Trophoblast cell (in vitro differentiated cells and primary cell): ENCODE results near the gene TTC32.
"Not testable (repeated sequence)": the region's sequence is repeated elsewhere in the genome, so short reads cannot be mapped to it uniquely, and the experiment has no call there.

ENCODE experiments used
- DNase-seq, 2 donors: peaks; one replicate each; pipeline ENCODE4 v3.0.0-alpha.2; 2016
- H2AFZ ChIP-seq: 2 replicates; pipeline ENCODE4 v1.6.1; 2013; ENCODE audit warnings: low read length, moderate library complexity, mild to moderate bottlenecking; ENCODE audit not compliant: insufficient read depth, poor library complexity
- H2AK5ac ChIP-seq: 2 replicates; pipeline ENCODE4 v1.6.1; 2013; ENCODE audit warnings: mild to moderate bottlenecking, low read length
- H2BK120ac ChIP-seq: 2 replicates; pipeline ENCODE4 v1.6.1; 2013; ENCODE audit warnings: low read length, mild to moderate bottlenecking, moderate library complexity; ENCODE audit not compliant: insufficient read depth, poor library complexity
- H2BK12ac ChIP-seq: 2 replicates; pipeline ENCODE4 v1.6.1; 2013; ENCODE audit warnings: mild to moderate bottlenecking, low read length, moderate library complexity
- H2BK5ac ChIP-seq: 2 replicates; pipeline ENCODE4 v1.6.1; 2013; ENCODE audit warnings: low read length, low read depth, moderate library complexity, mild to moderate bottlenecking; ENCODE audit not compliant: poor library complexity
- H3K14ac ChIP-seq: 2 replicates; pipeline ENCODE4 v1.6.1; 2013; ENCODE audit warnings: mild to moderate bottlenecking, low read length
- H3K18ac ChIP-seq: 2 replicates; pipeline ENCODE4 v1.6.1; 2013; ENCODE audit warnings: mild to moderate bottlenecking, low read length
- H3K23ac ChIP-seq: 2 replicates; pipeline ENCODE4 v1.6.1; 2013; ENCODE audit warnings: low read length
- H3K27ac ChIP-seq: 2 replicates; pipeline ENCODE4 v1.5.1; 2013; ENCODE audit warnings: low read depth, mild to moderate bottlenecking, inconsistent platforms, low read length, moderate library complexity
- H3K27me3 ChIP-seq: 2 replicates; pipeline ENCODE4 v1.6.1; 2013; ENCODE audit warnings: inconsistent platforms, mild to moderate bottlenecking, low read length, moderate library complexity; ENCODE audit not compliant: insufficient read depth
- H3K36me3 ChIP-seq, 2 experiments: 1 replicate in 1 of 2; 2 replicates in 1 of 2; pipeline ENCODE4 v1.6.1; 2013; ENCODE audit warnings: low read length in 2 of 2, mild to moderate bottlenecking in 2 of 2, moderate library complexity in 1 of 2; ENCODE audit not compliant: insufficient read depth in 2 of 2, control insufficient read depth in 1 of 2
- H3K4ac ChIP-seq: 2 replicates; pipeline ENCODE4 v1.6.1; 2013; ENCODE audit warnings: low read depth, mild to moderate bottlenecking, low read length, moderate library complexity
- H3K4me1 ChIP-seq, 2 experiments: 1 replicate in 1 of 2; 2 replicates in 1 of 2; pipeline ENCODE4 v1.6.1; 2013; ENCODE audit warnings: low read length in 2 of 2, mild to moderate bottlenecking in 2 of 2, moderate library complexity in 1 of 2; ENCODE audit not compliant: insufficient read depth in 2 of 2, control insufficient read depth in 1 of 2
- H3K4me2 ChIP-seq: 2 replicates; pipeline ENCODE4 v1.6.1; 2013; ENCODE audit warnings: inconsistent platforms, mild to moderate bottlenecking, low read length, moderate library complexity
- H3K4me3 ChIP-seq: 2 replicates; pipeline ENCODE4 v1.5.1; 2013; ENCODE audit warnings: mild to moderate bottlenecking, low read depth, low read length, inconsistent platforms
- H3K79me1 ChIP-seq: one replicate; pipeline ENCODE4 v1.6.1; 2013; ENCODE audit warnings: low read length
- H3K79me2 ChIP-seq: 2 replicates; pipeline ENCODE4 v1.6.1; 2013; ENCODE audit warnings: low read length, mild to moderate bottlenecking; ENCODE audit not compliant: control insufficient read depth, insufficient read depth, poor library complexity
- H3K9ac ChIP-seq: 2 replicates; pipeline ENCODE4 v1.6.1; 2013; ENCODE audit warnings: mild to moderate bottlenecking, low read length
- H3K9me3 ChIP-seq: 2 replicates; pipeline ENCODE4 v1.6.1; 2013; ENCODE audit warnings: low read depth, mild to moderate bottlenecking, control low read depth, inconsistent platforms, low read length; ENCODE audit not compliant: insufficient read depth
- H4K12ac ChIP-seq: 2 replicates; pipeline ENCODE4 v1.6.1; 2013; ENCODE audit warnings: low read depth, mild to moderate bottlenecking, low read length, moderate library complexity
- H4K8ac ChIP-seq: 2 replicates; pipeline ENCODE4 v1.6.1; 2013; ENCODE audit warnings: low read depth, mild to moderate bottlenecking, low read length, moderate library complexity
- H4K91ac ChIP-seq: one replicate; pipeline ENCODE4 v1.6.1; 2013; ENCODE audit warnings: low read depth, mild to moderate bottlenecking, low read length, moderate library complexity
- WGBS: extraction: QIAGEN DNeasy Blood & Tissue Kit; methylation state at CpG from one replicate; pipeline ENCODE4 v1.1.7; 2013; ENCODE audit warnings: missing lambda C conversion rate; ENCODE audit not compliant: insufficient read length, insufficient coverage; ENCODE audit errors: extremely low coverage; 5-methylcytosine and 5-hydroxymethylcytosine counted together

Gene TTC32

DNA sequence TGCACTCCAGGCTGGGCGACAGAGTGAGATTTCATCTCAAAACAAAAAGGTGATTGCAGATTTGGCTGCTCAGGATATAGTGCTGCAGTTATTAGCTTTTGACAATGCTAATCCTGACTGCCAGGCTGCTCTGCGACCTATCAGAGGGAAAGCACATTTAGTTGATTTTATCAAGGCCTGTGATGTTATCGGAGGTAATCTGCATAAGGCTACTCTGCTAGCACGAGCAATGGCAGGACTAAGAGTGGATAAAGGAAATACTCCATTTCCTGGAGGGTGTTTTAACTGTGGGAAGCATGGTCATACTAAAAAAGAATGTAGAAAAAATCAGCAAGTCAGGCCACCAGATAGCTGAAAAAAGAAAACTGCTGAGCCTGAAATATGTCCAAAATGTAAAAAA, 22.7 kb upstream of the TTC32 start:
- H3K4ac ChIP-seq, H3K79me1 ChIP-seq, H2BK5ac ChIP-seq, H3K4me1 ChIP-seq, H2BK120ac ChIP-seq, H3K9me3 ChIP-seq, H3K18ac ChIP-seq, H3K23ac ChIP-seq, H4K8ac ChIP-seq, H3K27ac ChIP-seq, DNase-seq, H3K27me3 ChIP-seq, H2AK5ac ChIP-seq, H3K9ac ChIP-seq, H3K4me3 ChIP-seq, H4K12ac ChIP-seq, H2AFZ ChIP-seq, H2BK12ac ChIP-seq, H3K14ac ChIP-seq, H3K36me3 ChIP-seq, H3K4me2 ChIP-seq, H3K79me2 ChIP-seq, H4K91ac ChIP-seq: not testable (repeated sequence)
- no CpG with 5 or more reads among the region's 4 CpGs for WGBS

DNA sequence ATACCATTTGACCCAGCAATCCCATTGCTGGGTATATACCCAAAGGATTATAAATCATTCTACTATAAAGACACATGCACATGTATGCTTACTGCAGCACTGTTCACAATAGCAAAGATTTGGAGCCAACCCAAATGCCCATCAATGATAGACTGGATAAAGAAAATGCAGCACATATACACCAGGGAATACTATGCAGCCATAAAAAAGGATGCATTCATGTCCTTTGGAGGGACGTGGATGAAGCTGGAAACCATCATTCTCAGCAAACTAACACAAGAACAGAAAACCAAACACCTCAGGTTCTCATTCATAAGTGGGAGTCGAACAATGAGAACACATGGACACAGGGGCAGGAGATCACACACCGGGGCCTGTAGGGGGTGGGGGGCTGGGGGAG, 20.4 kb upstream of the TTC32 start:
- not testable (repeated sequence) for H3K79me1 ChIP-seq, H3K14ac ChIP-seq, H3K18ac ChIP-seq, H3K4me3 ChIP-seq, H3K9me3 ChIP-seq, H4K8ac ChIP-seq, H4K12ac ChIP-seq, H4K91ac ChIP-seq, H2BK12ac ChIP-seq, H2BK5ac ChIP-seq, H3K79me2 ChIP-seq, H3K4me2 ChIP-seq, H2AK5ac ChIP-seq, H3K27me3 ChIP-seq, H3K27ac ChIP-seq, DNase-seq, H3K4me1 ChIP-seq, H3K9ac ChIP-seq, H3K23ac ChIP-seq, H3K4ac ChIP-seq, H2AFZ ChIP-seq, H2BK120ac ChIP-seq, H3K36me3 ChIP-seq
- no CpG with 5 or more reads among the region's 3 CpGs for WGBS

GRCh38 chr2:19916385-19916950, 14.7 kb upstream of the TTC32 start:
- no peak overlapping the region for H3K4me2 ChIP-seq
- no peak overlapping the region for H2AFZ ChIP-seq
- H4K12ac ChIP-seq: no peak overlapping the region
- H3K79me2 ChIP-seq: no peaks in the 10 kb centered on the region
- peaks cover 0 to 5% of the 10 kb centered on the region in 2 experiments for H3K36me3 ChIP-seq
- H3K23ac ChIP-seq: no peak overlapping the region
- H2AK5ac ChIP-seq: no peak overlapping the region
- H2BK5ac ChIP-seq: no peak overlapping the region
- H3K4me3 ChIP-seq: no peak overlapping the region
- H3K79me1 ChIP-seq: no peaks in the 10 kb centered on the region
- no peak overlapping the region for H4K91ac ChIP-seq
- peaks cover 0 to 3% of the 10 kb centered on the region in 2 experiments for H3K4me1 ChIP-seq
- no peak overlapping the region for H2BK120ac ChIP-seq
- H2BK12ac ChIP-seq: no peak overlapping the region
- H3K4ac ChIP-seq: no peak overlapping the region
- no peak overlapping the region for H3K18ac ChIP-seq
- no peak overlapping the region for H3K14ac ChIP-seq
- no CpG with 5 or more reads among the region's 6 CpGs for WGBS
- no peaks in the 10 kb centered on the region for H3K27me3 ChIP-seq
- no peak overlapping the region for H4K8ac ChIP-seq
- peaks cover 4% of the 10 kb centered on the region for H3K9me3 ChIP-seq
- H3K27ac ChIP-seq: no peak overlapping the region
- no peak for DNase-seq
- H3K9ac ChIP-seq: no peak overlapping the region

DNA sequence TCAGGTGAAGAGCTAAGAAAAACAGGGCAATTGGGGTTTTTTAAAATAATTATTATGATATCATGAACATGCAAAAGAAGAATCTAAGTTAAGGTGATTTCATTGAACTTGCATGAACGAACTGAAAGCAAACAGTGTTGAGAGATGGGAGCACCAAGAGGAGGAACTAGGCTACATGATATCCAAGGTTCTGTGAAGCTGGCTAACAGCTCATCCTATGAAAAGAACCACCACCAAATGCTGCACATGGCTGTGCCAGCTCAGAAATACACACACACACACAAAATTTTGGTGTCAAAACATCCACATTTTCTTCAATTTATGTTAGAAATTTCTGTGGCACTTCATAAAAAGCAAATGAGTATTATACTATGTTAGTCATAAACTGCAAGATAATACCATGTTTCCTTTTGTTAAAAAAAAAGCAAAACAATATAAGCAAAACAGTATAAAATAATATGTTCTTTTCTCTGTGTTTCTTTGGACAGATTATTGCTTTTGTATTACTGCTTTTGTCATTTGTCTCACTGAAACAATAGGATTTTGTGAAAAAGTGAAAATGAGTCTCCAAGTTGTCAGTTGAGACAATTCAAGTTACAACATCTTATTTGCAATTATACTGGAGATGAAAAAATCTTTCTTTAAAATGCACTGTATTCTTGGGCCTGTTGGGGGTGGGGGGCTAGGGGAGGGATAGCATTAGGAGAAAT, 12.6 kb upstream of the TTC32 start:
- Histone ChIP-seq H2BK5ac (no peak overlapping the region), H3K79me1 (no peaks in the 10 kb centered on the region), H4K12ac (no peak overlapping the region), H3K23ac (no peak overlapping the region), H3K4me1 (peaks cover 0 to 3% of the 10 kb centered on the region in 2 experiments), H4K91ac (no peak overlapping the region), H3K4me3 (no peak overlapping the region), H2AFZ (no peak overlapping the region), H3K36me3 (peaks cover 0 to 5% of the 10 kb centered on the region in 2 experiments), H3K79me2 (no peaks in the 10 kb centered on the region), H3K18ac (no peak overlapping the region), H3K4me2 (no peak overlapping the region), H3K27ac (no peak overlapping the region), H3K9me3 (peaks cover 4% of the 10 kb centered on the region), H4K8ac (no peak overlapping the region), H3K9ac (no peak overlapping the region), H2AK5ac (no peak overlapping the region), H3K4ac (no peak overlapping the region), H3K14ac (no peak overlapping the region), H2BK120ac (no peak overlapping the region), H3K27me3 (no peaks in the 10 kb centered on the region), H2BK12ac (no peak overlapping the region)
- no peak for DNase-seq
- no CpG with 5 or more reads among the region's 1 CpG for WGBS
